ENCODE data around the gene TIMP3.
"Not testable (repeated sequence)": the region's sequence is repeated elsewhere in the genome, so short reads cannot be mapped to it uniquely, and the experiment has no call there.

Gene TIMP3

GRCh38 chr22:32855045-32855756, 53.7 kb downstream of the TIMP3 start:
- no peak for DNase-seq (ENCODE audit: low spot score)

- DNase-seq (ENCODE audit: low spot score) = no peak
These were observed 56.7 kb downstream of the TIMP3 start for GRCh38 chr22:32858121-32858703.

- DNase-seq (ENCODE audit: low spot score) = no peak
These were observed 57.5 kb downstream of the TIMP3 start for GRCh38 chr22:32858957-32859356.

GRCh38 chr22:32859743-32860142, 58.2 kb downstream of the TIMP3 start:
- DNase-seq (ENCODE audit: low spot score) = no peak

- no peak for DNase-seq (ENCODE audit: low spot score)
These were observed 59.8 kb downstream of the TIMP3 start for GRCh38 chr22:32861330-32861729.

GRCh38 chr22:32862083-32862482, 60.6 kb downstream of the TIMP3 start:
- no peak for DNase-seq (ENCODE audit: low spot score)

GRCh38 chr22:32862936-32863661, 61.6 kb downstream of the TIMP3 start:
- DNase-seq (ENCODE audit: low spot score) = no peak

- no peak for DNase-seq (ENCODE audit: low spot score)
These were observed 62.5 kb downstream of the TIMP3 start for GRCh38 chr22:32864041-32864440.

GRCh38 chr22:32864596-32864995, 63.1 kb downstream of the TIMP3 start:
- no peak for DNase-seq (ENCODE audit: low spot score)

GRCh38 chr22:32866953-32867352, 65.4 kb downstream of the TIMP3 start:
- no peak for DNase-seq (ENCODE audit: low spot score)

GRCh38 chr22:32868946-32869345, 67.4 kb downstream of the TIMP3 start:
- no peak for DNase-seq (ENCODE audit: low spot score)

GRCh38 chr22:32870474-32870873, 69.0 kb downstream of the TIMP3 start:
- DNase-seq (ENCODE audit: low spot score) = no peak

- not testable (repeated sequence) for DNase-seq (ENCODE audit: low spot score)
These were observed 72.1 kb downstream of the TIMP3 start for GRCh38 chr22:32873604-32874003.

- DNase-seq (ENCODE audit: low spot score) = no peak
These were observed 72.9 kb downstream of the TIMP3 start for GRCh38 chr22:32874385-32874784.

- peak; percentile 75 for DNase-seq (ENCODE audit: low spot score)
These were observed 73.5 kb downstream of the TIMP3 start for GRCh38 chr22:32874976-32875375.

- no peak for DNase-seq (ENCODE audit: low spot score)
These were observed 75.0 kb downstream of the TIMP3 start for GRCh38 chr22:32876516-32876915.

GRCh38 chr22:32877196-32877595, 75.7 kb downstream of the TIMP3 start:
- no peak for DNase-seq (ENCODE audit: low spot score)

GRCh38 chr22:32879550-32879949, 78.0 kb downstream of the TIMP3 start:
- no peak for DNase-seq (ENCODE audit: low spot score)

- no peak for DNase-seq (ENCODE audit: low spot score)
These were observed 78.6 kb downstream of the TIMP3 start for GRCh38 chr22:32880061-32880460.

GRCh38 chr22:32880505-32880892, 79.0 kb downstream of the TIMP3 start:
- no peak for DNase-seq (ENCODE audit: low spot score)

- DNase-seq (ENCODE audit: low spot score) = peak; percentile 81
These were observed 79.5 kb downstream of the TIMP3 start for GRCh38 chr22:32880893-32881596.

GRCh38 chr22:32882360-32882755, 80.9 kb downstream of the TIMP3 start:
- DNase-seq (ENCODE audit: low spot score) = no peak

Measured in left forelimb (tissue), 1 donor.